DMS 273 (cell line): ENCODE data around the gene PRPSAP1.

Experiments
- DNase-seq: peaks from one replicate; lab custom pipeline; 2025; ENCODE audit not compliant: unreplicated experiment; lab: John Stamatoyannopoulos, UW

PRPSAP1 gene

GRCh38 chr17:76267051-76267576, 86.6 kb downstream of the PRPSAP1 start:
- no peak for DNase-seq

DNA sequence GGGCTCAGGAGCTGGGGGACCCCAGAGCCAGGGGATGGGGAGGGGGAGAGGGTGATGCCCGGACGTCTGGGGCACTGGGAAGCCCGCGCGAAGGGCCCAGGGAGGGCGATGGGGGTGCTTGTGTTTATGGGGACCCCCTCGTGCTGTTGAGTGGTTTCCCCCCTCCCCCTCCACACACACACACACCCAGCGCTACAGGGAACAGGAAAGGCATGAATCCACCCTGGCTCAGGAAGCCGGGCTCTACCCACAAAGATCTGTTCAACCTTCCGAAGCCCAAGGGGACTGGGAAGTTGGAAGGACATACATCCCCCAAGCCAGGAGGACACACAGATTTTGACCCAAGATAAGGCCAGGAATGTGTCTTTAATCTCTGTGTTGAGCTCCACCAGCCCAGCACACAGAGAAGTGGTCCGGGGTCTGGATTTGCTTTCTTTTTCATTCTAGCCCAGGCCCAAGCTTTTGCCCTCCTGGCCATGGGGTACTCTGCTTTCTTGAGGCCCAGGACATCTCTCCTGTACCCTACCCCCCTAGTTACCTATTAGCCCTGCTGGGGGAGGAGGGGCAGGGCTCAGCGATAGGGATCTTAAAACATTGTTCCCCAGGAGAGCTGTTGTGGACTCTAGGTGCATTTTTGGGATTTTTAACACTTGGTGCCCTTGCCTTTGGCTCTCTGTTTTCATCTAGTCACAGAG, 87.3 kb downstream of the PRPSAP1 start:
- DNase-seq = peak; percentile 50

GRCh38 chr17:76265624-76266243, 88.0 kb downstream of the PRPSAP1 start:
- peak; percentile 84 for DNase-seq

DNA sequence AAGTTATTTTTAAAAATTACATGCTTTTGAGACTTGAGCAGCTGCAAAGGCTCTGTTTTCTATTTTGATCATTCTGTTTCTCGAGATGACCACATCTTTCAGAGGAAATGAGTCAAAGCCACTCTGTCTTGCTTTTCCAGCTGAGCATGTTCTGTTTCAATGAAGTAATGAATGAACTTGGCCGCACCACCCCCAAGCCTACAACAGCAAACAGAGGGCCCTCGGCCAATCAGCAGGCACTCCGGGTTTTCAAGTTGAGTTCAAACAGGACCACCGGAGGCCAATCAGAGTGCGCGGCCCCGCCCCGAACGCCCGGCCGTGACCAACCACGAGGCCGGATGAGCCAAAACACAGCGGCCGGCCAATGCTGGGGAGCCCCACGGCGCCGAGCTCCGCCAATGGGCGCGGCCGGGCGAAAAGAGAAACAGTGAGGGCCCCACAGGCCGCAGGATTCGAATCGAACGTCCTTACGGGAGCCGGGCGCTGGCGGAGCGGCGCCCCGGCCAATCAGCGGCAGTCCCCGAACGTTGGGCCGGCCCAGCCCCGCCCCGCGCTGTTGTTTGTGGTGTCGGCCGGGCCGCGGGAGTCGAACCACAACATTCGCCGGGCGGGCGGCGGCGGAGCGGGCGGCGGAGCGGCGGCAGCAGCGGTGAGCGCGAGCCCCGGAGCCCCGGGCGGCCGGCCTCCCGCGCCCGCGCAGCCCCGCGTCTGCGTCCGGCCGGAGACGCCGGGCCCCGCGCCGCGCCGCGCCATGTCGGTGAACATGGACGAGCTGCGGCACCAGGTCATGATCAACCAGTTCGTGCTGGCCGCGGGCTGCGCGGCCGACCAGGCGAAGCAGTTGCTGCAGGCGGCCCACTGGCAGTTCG, 88.7 kb downstream of the PRPSAP1 start, which contains the start of gene UBALD2:
Gene UBALD2, plus strand, starts transcription at position 594 of the 869 bp plus-strand sequence. Its CDS starts 158 bp downstream, at position 752.
- peak; percentile 99 for DNase-seq

- DNase-seq = no peak
These were observed 89.3 kb downstream of the PRPSAP1 start for GRCh38 chr17:76264425-76264754.

- DNase-seq = no peak
These were observed 89.8 kb downstream of the PRPSAP1 start for GRCh38 chr17:76263896-76264295.

- peak; percentile 85 for DNase-seq
These were observed 90.9 kb downstream of the PRPSAP1 start for GRCh38 chr17:76262732-76263344.

DNA sequence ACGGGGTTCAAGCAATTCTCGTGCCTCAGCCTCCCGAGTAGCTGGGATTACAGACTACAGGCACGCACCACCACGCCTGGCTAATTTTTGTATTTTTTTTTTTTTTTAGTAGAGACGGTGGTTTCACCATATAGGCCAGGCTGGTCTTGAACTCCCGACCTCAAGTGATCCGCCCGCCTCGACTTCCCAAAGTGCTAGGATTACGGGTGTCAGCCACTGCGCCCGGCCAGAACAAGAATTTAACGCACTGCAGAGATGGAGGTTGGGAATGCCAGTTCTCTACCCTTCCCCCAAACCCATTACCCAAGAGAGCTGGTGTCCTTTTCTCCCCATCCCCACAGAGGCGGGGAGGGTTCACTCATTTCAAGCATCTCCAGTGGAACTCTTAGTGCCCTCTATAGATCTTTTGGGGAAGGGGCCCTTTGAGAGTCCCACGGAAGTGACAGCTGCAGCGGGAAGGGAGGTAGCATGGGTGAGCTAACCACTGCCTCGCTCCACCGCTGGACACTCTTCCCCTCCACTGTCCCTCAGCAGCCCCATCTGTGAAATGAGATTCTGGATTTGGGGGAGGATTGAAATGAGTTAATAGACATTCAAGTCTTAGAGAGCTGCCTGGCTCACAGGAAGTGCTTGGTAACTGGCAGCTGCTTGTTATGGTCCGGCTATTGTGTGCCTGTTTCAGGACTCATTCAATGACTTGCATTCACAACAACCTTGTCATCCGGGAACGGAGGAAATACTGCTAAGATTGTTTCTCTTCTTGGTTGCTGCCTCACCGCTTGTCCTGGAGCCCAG, 92.1 kb downstream of the PRPSAP1 start:
- no peak for DNase-seq

GRCh38 chr17:76260669-76261068, 93.0 kb downstream of the PRPSAP1 start:
- DNase-seq = no peak

- no peak for DNase-seq
These were observed 93.5 kb downstream of the PRPSAP1 start for GRCh38 chr17:76260220-76260619.
